NCI-H2227 treated with DMSO at 0.1 percent for 48 hours (cell line): ENCODE data around the gene PLCG2.
"Not testable (repeated sequence)": the region's sequence is repeated elsewhere in the genome, so short reads cannot be mapped to it uniquely, and the experiment has no call there.

Experiments used
- DNase-seq: peaks from one replicate; lab custom pipeline; 2025; lab: John Stamatoyannopoulos, UW

PLCG2 gene

DNA sequence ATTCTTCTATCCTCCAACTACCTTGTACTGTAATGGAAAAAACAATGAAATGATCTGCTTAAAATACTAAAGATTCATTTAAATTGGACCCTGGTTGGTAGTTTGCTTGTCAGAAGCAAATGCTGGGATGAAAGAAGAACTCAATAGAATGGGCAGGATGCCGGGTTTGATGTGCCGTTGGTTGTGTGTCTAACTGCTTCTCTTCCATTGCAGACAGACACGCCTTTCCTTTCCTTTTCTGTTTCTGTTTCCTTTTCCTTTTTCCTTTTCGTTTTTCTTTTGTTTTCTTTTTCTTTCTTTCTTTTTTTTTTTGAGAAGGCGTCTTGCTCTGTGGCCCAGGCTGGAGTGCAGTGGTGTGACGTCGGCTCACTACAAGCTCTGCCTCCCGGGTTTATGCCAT is 64.6 kb downstream of the PLCG2 start:
- no peak for DNase-seq

DNA sequence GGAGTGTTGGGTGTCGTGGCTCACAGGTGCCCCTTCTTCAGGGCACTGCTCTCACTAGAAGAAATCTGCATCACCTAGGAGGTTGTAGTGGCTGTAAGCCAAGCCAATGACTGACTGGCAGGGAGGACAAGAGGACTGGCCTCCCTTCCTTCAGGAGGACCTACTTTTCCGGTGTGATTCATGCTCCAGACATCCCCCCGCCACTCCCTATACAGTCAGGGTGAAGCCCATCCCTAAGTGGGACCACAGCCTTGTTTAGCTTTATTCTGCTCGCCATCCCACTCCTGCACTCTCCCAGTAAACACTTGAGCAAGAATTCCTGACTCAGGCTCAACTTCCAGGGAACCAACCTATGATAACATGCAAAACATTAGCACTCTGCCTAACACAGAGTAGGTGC is 67.0 kb downstream of the PLCG2 start:
- DNase-seq = no peak

DNA sequence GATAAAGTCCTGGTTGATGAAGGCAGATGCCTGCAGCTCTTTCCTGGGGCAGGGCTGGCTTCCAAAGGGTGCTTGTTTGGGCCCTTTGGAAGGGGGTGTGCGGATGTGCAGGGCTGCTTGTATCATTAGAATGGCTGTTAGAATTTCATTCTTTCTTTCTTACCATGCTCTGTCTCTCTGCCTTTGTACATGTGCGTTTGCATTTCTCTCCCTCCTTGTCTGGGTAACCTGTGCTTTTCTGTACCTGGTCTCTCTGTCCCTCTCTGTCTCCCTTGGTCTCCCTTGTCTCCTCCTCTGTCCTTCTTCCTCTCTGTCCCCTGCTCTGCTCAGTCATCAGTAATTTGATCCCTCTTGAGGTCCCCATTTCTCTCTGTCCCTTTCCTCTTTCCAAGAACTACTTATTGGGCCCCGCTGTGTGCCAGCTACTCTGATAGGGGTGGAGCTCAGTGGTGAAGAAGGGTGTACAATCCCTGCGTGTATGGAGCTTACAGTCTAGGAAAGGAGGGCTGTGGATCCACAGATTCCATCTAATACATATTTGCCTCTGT is 69.3 kb downstream of the PLCG2 start:
- DNase-seq = no peak

DNA sequence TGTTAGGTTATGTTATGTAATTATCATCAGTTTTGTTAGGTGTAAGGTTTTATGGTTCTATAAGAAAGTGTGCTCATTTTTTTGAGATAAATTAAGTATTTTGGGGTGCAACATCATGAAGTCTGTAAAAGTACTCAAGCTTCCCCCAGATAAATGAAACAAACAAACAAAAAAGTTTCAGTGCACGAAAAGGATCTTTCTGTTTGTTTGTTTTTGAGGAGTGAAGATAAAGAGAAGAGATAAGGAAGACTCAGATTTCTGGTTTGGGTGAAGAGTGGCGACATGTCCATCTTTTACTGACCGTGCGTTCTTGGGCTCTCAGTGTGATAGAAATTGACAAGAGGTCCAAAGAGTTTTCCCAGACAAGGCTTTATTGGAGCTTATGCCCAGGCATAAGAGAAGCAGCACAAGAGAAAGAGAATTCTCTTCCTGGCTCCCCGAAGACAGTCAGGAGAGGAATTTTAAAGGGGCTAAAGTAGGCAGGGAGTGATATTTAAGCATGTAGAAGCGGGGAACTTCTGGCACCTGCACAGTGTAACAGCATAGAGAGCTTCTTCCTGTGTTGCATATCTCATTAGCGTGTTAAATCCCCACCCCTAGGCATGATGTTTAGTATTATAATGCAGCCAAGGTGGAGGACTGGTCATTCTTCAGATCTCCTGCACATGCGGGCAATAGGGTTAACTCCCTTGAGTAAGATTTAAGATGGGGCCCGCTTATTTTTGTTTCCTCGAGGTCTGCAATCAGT is 71.3 kb downstream of the PLCG2 start:
- DNase-seq = no peak

DNA sequence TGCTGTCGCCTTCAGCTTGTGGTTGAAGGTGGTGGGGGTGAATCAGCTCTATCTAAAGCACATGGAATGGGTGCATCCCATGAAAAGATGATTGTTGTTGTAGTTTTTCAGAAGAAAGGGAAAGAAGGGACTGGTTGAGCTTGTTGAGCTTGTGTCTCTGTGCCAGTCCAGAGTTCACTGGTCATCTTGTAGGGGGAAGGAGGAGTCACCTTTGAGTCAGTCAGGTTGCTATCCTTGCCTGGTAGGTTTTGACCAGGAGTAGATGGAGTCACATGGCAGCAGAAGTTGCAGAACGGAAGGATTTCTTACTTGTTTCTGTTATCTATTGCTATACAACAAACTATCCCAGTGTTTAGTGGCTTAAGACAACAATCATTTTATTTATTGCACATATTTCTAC is 73.3 kb downstream of the PLCG2 start:
- DNase-seq = no peak

DNA sequence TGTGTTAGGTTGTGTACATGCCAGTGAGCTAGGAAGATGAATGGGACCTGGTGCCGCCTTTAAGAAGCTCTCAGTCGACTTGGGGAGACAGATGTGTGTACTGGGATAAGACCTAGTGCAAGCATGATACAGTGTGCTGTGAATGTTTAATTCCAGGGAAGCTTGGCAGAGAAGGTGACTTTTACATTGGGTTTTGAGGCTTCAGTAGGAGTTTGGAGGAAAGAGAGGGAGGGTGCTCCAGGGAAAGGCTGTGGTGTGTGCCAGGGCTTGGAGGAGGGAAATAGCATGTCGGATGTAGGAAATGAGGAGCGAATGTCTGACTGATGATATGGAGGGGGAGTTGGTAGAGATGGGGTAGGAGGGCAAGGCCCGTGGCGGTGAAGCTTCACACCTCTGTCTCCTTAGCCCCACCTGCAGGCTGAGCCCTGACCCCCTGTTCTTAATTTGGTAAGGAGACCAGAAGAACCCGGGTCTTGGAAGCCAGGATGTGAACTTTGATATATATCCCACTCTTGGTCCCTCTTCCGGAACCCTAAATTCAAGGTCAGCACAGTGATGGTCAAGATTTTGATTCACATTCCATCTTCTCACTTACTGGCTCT is 76.6 kb downstream of the PLCG2 start:
- DNase-seq = no peak

DNA sequence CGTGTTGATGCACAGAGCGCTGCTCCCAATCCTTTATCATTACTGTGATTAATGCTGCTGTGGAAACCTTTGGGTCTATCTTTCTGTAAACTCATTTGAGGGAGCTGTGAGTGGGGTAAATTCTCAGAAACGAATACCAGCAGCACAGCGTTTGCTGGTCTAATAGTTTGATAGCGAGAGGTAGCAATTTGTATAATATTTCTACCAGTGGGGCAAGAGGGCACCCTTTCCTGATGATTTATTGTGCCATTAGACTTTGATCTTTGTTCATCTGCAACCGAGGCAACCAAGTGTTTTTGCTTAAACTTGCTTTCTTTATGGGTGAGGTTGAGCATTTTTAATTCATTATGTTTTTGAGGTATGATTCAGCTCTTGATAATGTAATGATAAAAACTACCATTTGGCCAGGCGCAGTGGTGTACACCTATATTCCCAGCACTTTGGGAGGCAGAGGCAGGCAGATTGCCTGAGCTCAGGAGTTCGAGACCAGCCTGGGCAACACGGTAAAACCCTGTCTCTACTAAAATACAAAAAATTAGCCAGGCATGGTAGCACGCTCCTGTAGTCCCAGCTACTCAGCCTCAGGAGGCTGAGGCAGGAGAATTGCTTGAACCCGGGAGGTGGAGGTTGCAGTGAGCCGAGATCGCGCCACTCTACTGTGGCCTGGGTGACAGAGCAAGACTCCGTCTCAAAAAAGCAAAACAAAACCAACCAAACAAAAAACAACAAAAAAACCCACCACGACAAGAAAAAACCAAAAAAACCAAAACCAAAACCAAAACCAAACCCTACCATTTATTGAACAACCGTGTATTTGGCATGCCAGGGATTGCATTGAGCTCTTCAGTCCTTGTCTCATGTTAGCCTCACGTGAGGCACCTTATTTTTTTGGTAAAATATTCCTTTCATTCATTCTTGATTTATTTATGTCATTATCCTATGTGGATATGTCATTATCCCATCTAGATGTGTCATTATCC is 81.5 kb downstream of the PLCG2 start:
- DNase-seq = no peak

DNA sequence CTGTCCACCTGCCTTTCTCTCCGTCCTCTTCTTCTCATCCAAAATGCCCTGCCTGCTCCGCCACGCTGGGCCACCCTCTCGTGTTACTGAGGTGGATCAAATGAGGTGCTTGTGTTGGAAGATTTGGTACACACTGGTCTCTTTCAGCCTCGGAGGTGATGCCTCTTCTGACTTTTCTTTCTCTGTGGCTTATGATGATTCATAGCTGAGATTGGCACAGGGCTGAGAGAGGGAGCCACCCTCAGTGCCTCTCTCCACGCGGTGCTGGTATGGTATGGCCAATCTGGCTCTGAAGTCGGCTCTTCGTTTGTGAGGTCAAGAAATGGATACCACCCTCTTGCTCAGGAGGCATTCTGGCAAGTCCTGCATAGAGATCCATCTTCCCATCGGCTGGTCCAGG is 82.4 kb downstream of the PLCG2 start:
- DNase-seq = no peak

DNA sequence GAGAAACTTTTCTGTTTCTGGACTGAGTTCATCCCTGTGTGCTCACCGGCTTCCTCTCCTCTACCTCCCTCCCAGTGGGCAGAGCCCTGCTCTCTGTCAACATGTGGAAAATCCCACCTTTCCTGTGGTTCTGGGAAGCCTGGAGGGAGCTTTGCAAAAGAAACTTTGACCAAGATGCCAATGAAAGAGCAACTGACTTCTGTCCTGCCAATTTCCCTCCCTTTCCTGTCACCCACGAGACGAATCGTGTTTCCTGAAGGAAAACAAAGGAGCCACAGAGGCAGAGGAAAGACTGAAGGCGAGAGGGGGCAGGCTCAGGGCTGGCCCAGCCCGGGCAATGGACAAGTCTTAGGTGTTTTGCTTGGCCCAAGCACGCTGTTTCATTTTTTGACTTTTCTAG is 82.8 kb downstream of the PLCG2 start:
- no peak for DNase-seq

DNA sequence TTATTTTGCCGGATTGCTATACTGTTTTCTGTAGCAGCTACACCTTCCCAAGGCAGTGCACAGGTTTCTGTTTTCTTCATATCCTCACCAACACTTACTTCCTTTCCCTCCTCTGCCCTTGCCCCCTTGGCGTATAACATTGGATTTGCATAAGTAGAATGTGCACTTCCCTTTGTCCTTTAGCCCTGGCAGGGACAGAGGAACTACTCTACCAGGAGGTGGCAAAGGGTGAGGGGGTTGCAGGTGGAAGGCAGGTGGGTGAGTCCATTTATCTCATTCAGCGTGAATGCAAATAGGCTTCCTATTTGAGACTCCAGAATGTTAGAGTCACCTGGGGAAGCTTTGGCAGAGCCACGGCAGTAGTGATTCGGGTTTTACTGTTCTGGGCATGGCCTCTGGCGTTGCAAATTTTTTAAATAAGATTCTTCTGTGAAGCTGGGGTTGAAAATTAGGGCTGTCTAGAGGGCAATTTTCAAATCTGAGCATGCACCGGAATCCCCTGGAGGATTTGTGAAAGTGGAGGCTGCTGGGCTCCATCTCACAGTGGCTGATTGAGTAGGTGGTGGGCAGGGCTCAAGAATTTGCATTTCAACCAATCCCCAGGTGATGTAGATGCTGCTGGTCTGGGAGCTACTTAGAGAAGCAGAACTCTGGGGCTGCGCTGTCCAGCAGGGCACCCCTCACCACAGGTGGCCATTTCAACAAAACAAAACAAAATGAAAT is 84.7 kb downstream of the PLCG2 start:
- no peak for DNase-seq

DNA sequence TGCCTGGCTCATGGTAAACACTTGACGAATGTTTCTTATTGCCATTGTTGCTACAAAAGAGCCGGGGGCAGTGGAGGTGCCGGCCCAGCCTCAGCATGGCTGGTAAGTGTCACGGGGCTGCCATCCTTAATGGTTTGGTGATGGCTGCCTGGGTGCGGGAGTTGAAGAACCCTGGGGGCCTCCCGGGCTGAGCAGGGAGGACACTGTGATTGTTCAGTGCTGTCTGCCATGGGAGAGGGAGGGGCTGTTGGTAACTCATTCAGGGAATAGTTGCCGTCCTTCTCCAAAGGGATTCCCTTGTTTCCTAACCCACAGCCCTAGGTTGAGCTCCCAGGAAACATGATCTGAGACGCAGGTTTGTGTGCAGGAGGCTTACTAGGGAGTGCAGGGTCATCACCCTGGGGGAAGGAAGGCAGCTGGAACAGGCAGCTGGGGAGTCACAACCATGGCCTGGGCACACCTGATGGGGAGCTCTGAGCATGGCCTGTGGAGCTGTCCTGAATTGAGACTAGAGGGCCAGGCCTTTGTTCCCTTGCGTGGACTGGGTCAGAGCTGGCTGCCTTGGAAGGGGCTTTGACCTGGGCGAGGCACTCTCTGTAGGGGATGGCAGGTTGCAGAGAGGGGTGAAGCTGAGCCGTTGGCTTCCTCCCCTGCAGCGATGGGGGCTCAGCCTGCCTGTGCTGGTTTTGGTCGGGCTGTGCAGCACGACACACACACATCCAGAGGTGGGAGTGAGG is 85.7 kb downstream of the PLCG2 start:
- DNase-seq = no peak

DNA sequence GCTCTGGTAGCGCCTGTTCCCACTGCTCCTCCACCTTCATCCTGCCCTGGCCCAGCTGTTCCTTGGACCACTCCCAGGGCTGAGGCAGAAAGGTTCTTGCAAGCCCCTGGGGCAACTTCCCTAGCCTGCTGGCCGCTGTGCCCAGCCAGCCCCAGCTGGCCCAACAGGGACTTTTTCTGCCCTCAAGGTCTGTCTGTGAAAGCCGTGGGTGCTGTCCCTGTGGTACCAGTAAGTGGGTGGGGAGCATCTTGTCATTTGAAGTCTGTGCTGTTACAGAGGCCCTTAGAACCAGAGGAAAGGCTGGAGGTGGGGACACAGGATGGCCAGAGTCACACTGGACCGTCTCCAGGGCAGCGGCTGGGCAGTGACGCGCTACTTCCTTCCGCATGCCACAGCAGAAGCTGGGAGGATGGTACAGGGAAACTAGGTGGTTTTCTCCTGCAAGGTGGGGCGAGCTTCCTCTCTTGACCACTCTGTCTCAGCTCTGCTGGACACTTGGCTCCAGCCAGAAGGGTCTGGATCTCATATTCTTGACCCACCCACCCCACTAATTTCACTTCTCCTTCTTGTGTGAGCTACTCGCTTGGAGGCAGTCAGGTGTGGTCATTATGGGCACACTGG is 87.8 kb downstream of the PLCG2 start:
- DNase-seq = no peak

DNA sequence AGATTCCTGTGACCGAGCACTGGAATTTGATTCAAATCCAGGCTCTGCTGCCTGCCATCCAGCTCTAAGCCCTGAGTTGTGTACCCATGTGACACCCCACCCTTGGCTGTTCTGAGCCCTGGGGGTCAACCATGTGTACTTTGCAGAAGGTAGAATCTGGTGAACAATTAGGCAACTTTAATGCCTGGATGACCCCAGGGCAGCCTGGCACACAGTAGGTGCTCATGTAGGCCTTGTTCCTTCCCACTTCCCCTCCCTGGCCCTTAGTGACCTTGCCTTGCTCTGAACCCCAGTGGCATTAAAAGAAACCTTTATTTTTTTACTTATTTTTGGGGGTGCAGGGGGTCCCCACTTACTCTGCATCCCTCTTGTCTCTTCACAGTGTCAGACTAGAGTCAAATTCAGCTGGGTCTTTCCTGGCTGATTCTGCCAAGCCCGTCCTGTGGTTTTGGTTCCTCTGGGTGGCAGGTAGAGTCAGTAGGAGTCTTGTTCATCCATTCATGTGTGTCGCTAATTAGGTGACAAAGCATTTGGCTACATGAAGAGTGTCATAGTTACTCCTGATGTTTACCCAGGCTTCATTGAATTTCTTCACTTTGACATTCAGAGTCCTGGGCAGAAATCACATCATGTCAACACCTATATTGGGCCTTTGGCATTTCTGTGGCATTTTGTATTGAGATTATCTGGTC is 89.1 kb downstream of the PLCG2 start:
- DNase-seq = no peak

DNA sequence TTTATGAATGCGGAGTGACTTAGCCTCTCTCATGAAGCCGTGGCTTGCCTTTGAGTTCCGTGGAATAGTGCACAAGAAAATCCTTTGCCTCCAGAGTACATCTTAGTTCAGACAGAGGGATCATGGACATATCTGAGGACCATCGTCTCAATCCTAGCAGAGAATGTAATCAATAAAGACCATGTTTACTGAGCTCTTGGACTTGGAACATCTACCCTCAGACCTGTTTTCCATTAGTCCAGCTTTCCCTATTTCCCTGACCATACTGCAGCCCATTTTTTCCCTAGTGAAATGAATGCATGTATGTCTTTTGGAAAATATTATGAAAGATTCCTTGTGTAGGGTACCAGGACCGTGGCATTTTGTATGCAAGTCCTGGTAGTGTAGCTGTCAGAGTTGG is 90.2 kb downstream of the PLCG2 start:
- no peak for DNase-seq

DNA sequence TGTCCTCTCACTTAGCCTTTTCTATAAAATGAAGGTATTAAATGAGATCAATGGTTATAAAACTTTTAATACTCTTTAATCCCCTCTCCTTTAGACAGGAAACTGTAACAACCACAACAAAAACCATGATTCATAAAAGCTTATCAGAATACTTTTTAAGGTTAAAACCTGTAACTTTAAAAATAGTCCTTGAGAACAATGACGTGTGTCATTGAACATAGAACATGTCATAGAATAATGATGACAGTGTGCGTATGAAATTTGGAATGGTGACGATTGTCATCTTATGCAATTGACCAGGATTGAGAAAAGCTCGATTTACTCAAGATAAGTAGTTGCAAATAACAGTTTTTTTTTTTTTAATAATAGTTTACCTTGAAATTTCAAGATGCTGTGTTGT is 94.1 kb downstream of the PLCG2 start:
- DNase-seq = no peak

DNA sequence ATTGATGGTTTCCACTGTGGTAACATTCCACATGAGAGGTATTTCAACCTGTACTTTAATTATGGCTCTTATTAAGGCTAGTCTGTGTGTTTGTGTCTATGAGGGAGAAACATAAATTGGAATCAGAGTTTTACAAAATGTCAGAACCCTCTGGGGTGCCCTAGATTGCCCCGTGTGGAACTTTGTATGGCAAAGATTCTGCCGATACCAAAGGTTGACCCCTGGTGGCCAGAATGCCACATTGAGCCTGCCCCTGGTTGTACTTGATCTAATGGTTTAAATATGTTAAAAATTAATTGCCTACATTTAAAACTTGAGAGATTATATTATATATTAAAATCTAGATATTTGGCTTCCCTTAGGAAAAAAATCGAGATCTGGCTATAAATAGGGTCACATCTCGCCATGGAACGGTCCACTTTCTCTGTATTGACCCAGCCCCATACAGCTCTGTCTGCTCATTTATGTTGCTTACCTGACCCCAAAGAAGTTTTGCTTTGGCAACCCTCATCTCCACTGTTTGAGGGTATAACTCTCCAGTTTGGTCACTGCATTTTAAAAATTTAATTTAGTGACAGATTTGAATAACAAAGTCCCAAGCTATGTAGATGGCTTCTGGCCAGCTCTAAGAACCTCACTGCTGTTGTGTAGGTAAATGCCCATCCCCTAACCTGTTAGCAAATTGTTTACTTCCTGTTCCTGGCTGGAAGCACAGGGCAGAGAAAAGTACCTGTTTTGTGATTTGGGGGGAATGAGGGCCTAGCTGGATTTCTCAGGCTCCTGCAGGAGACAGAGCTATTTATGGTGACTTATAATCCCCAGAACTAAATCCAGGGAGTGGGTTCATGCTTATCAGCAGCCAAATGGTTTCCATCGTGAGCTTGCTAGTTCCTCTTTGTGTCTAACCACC is 95.0 kb downstream of the PLCG2 start:
- DNase-seq = no peak

DNA sequence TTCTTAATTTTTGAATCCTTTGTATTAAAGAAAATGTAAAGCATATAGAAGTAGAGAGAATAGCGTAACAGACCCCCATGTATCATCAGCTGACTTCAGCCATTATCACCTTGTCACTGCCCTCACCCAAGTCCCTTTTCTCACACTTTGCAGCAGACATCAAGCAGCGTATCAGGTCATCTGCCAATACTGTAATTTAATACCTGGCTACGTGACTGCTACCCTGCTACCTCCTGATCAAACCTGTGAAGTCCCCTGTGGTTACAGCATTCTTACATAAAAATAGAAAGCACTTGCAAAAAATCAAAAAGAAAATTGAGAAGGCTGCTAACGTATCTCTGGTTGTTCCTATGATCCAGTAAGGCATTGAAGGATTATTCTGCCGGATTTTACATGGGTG is 96.4 kb downstream of the PLCG2 start:
- DNase-seq = no peak

DNA sequence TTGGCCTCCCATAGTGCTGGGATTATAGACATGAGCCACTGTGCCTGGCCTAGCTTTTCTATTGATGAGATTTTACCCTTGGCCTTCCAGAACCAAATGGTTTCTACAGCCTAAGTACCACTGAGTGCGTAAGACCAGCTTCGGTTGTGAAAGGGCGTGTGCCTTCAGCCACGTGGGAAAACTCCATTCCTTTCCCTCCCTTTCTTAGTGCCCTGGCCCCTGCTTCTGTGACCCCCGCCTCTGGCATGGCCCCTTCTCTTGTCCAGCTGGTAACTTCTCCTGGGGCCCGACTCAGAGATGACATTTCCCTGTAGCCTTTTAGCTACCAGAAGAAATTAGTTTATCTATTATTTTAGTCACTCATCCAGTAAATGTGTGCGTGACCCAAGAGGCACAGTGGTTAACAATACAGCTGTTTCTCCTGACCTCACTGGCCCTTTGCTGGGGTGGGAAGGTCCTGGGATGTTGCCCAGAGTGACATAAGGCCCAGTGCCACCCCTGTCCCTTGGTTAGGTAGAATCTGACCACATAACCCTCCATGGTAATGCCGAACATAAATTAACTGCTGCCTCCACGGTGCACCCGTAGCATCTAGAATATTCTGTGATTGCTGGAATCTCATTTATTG is 97.3 kb downstream of the PLCG2 start:
- DNase-seq = no peak

DNA sequence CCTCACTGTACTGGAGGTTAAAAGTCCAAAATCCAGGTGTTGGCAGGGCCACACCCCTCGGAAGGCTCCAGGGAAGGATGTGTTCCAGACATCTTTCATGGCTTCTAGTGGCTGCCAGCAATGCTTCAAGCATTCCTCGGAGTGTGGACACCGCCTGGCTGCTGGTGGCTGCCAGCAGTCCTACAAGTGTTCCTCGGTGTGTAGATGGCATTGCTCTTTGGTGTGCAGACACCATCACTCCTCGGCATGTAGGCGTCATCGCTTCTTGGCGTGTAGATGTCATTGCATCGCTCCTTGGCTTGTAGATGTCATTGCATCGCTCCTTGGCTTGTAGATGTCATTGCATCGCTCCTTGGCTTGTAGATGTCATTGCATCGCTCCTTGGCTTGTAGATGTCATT is 98.4 kb downstream of the PLCG2 start:
- not testable (repeated sequence) for DNase-seq
